ENCODE results near the gene SMTNL2.
"Not testable (repeated sequence)": the region's sequence is repeated elsewhere in the genome, so short reads cannot be mapped to it uniquely, and the experiment has no call there.

SMTNL2 gene

GRCh38 chr17:4604736-4605135, 20.4 kb downstream of the SMTNL2 start:
- DNase-seq = not testable (repeated sequence)

DNA sequence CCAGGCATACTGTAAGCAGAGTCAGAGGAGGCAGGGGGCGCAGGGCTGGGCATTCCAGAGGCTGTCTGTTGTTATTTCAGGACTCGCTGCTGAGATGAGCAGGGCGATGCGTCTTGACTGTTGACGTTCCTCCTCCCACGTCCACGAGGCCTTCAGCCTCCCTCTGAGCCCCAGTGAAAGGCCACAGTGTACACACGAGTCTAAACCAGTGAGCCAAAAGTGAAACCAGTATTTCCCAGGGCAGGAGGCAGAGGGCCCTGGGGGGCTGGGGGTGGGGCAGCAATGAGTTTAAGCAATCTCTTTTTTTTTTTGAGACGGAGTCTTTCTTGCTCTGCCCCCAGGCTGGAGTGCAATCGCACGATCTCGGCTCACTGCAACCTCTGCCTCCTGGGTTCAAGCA, 21.5 kb downstream of the SMTNL2 start:
- no peak for DNase-seq

GRCh38 chr17:4607261-4607741, 23.0 kb downstream of the SMTNL2 start:
- DNase-seq = no peak

DNA sequence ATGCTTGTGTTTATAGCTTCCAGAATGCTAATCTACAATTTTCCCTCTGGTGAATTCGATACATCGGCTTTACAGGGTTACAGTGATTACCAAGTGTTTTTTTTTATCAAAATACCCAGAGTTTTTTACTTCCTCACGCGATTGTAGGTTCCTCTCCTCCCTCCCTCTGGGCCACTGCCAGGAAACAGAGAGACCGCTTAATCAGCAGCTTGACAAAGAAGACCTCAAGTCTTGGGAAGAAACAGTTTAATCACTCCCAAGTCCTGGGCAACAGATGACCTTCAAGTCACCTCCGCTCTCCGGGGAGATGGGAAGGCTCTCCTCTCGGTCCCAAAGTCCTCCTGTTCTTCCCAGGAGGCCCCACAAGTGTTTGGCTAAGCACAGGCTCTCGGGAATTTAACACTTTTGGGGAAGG, 23.5 kb downstream of the SMTNL2 start:
- peak; percentile 1 for DNase-seq

DNA sequence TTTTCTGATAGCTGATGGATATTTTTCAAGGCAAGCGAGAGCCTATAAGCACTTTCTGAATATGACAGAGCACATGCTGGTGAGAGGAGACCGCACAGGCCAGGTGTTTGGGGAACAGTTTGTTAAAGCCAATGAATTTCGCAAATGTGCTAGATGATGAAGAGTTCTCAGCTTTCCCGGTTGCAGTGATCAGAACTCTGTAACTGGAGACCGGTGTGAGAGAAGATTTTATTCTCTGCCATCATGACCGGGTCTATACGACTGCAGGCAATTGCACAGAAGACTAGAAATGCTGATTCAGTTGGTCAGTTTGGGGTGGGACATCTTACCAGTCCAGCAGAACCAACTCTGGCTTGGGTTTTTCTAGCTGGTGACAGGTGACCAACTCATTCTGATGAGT, 25.4 kb downstream of the SMTNL2 start:
- DNase-seq = no peak

- DNase-seq = no peak
Observed at GRCh38 chr17:4610162-4610561, 25.8 kb downstream of the SMTNL2 start.

DNA sequence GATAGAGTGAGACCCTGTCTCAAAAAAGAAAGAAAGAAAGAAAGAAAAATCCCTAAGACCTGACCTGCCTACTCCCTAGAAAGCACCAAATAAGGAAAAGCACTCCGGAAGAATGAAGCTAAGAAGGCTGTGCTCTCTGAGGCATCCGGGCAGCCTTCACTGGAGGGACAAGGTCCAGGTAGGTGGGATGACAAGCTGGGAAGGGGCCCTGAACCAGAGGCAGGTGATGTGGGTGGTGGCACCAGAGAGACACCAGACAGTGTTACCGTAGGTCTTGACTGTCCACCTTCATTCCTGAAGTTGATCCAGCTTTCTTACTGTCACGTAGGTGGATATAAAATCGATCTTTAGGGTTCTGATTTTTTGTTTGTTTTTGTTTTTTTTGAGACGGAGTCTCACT, 26.3 kb downstream of the SMTNL2 start:
- DNase-seq = no peak

DNA sequence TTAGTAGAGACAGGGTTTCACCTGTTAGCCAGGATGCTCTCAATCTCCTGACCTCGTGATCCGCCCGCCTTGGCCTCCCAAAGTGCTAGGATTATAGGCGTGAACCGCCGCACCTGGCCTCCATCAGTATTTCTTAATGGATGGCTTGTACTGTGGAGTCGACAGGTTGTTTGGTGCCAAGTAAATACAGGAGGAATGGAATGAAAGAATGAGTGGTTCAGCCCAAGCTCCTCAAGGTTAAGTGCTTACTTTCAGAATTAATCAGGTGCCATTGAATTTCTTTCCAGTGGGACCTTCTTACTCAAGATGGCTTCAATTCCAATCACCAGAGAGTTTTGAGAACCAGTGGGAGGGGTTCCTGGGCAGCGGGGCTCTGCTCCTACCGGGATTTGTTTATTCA, 32.1 kb downstream of the SMTNL2 start:
- DNase-seq = no peak

GRCh38 chr17:4617090-4617489, 32.8 kb downstream of the SMTNL2 start:
- DNase-seq = no peak

DNA sequence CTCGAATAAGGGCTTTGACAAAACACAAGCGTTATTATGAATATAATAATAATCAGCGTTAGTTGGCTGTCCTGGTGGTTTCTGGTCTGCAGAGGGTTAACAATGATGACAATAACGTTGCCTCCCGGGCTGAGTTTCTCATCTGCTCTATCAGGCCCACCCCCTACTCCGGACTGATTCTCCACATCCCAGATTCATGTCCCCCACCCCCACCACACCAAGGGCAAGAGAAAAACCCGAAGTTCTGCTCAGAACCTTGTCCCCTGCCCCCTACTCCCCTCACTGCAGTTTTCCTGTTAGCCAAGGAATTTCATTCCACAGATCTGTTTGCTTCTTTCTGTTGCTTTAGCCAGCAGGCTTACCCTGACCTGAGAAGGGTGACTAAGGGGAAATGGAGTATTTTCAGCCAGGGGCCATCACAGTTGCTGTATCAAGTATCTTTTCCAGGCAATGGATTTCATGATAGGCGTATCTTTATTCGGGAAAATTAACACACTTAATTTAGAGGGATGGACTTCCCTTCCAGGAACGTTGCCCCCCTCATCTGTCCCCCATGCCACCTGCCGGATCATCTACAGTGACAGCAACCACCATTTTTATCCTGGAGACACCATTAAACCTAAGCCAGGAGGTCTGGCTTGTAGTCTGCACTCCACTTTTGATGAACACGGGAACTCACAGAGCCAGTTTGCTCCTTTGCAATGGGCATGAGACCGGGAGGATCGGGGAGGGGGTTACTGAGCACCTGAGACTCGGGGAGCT, 33.4 kb downstream of the SMTNL2 start:
- no peak for DNase-seq

- no peak for DNase-seq
Observed at GRCh38 chr17:4620531-4621101, 36.3 kb downstream of the SMTNL2 start.

- DNase-seq = no peak
Observed at GRCh38 chr17:4622375-4622774, 38.0 kb downstream of the SMTNL2 start.

- DNase-seq = no peak
Observed at GRCh38 chr17:4623249-4623648, 38.9 kb downstream of the SMTNL2 start.

GRCh38 chr17:4624451-4624911, 40.2 kb downstream of the SMTNL2 start:
- DNase-seq = not testable (repeated sequence)

DNA sequence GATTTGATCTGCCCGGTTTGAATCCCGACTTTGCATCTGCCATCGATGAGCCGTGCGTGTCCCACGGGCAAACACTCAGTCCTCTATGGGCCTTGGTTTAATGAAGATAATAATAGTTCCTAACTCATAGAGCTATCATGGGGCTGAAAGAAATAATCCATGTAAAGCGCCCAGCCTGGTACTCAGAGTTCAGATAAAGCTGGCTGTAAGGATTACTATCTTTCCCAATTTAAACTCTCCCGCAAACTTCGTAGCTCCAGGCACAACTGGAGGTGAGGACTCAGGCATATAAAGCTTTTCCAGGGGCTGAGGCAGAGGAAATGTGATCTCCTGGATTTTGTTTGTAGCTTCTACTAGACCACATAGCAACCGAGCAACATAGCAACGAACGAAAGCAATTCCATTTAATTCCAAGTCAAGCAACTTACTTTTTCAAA, 40.9 kb downstream of the SMTNL2 start:
- no peak for DNase-seq

DNA sequence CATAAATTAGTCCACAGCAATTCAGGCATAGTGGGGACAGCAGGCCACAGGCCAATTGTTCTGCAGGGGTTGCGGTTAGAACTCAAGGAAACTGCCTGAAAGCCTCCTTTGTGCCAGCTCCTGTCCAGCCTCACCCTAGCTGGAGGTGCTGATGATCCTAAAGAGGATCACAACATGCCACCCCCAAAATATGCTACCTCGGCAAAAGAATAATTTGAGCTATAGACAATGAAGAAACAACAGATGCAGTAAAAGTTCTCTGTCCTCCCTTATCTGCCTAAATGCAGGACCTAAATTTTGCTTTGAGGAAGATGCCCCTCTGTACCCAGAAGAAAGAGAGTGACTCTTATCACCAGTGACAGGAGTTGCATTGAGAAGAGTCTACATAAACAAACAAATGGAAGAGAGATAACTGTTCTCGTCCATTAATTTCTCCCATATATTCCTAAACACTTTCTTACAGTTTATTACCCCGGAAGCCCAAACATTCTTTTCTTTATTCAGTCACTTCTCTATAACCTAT, 42.5 kb downstream of the SMTNL2 start:
- no peak for DNase-seq

DNA sequence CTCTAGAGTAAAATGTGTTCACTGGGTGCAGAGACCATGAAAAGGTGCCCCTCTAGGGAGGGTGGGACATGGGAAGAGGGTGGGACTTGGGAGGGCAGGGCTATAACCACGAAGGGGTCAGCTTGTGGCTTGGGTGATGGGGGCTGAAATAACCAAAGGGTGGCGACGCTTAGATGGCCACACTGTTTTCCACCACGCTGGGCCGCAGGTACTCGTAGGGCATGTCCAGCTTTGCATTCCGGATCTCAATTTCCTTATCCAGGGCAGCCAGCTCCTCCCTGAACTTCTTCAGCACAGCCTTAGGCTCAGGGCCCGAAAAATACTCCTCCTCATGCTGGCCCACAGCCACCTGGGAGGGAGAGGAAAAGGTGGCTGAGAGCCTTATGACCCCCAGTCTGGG, 47.1 kb downstream of the SMTNL2 start:
- no peak for DNase-seq

- no peak for DNase-seq
Observed at GRCh38 chr17:4631836-4632580, 47.7 kb downstream of the SMTNL2 start.

GRCh38 chr17:4632581-4632920, 48.2 kb downstream of the SMTNL2 start:
- no peak for DNase-seq

DNA sequence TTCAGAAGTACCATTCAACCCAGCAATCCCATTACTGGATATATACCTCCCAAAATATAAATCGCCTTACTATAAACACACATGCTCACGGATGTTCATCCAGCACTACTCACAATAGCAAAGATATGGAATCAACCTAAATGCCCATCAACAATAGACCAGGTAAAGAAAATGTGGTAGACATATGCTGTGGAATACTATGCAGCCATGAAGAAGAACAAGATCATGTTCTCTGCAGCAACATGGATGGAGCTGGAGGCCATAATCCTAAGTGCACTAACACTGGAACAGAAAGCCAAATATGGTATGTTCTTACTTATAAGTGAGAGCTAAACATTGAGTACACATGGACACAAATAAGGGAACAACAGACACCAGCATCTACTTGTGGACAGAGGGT, 49.3 kb downstream of the SMTNL2 start:
- no peak for DNase-seq

DNA sequence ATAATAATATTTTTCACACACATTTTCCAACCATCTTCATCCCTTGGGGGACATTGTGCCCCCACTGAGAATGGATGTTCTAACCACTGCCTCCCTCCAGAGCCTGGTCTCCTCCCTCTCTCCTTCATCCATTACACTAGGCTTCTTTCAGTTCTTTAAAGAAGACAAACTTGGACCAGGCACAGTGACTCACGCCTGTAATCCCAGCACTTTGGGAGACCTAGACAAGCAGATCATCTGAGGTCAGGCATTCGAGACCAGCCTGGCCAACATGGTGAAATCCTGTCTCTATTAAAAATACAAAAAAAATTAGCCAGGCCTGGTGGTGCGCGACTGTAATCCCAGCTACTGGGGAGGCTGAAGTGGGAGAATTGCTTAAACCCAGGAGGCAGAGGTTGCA, 50.6 kb downstream of the SMTNL2 start:
- no peak for DNase-seq

GRCh38 chr17:4635823-4636375, 51.6 kb downstream of the SMTNL2 start:
- peak; percentile 11 for DNase-seq

DNA sequence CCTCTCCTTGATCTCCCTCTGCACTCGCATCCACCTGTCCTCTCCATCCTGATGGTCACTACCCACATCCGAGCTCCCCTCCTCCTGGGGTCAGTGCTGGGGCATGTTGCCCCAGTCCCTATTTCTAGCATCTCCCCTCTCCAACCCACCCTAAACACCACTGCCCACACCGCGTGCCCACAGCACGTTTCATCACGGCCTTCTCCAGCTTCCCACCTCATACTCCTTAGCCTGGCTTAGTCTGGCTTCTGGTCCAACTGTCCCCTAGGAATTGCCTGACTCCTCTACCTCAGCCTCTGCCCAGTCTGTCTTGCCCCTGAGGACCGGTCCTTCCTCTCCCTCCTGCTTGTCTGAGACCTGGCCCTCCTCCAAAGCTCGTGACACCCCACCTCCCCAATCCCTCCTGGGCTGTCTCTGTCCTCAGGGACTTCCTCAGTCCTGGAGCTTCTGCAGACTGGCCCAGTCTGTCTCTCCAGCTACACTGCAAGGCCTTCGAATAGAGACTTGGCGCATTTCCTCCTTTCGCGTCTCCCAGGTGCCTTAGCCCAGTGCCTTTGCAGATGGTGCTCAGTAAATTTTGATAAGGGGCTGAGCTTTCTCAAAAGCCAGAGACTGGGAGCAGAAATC, 52.3 kb downstream of the SMTNL2 start:
- DNase-seq = no peak

Measured in CD4-positive, alpha-beta T cell treated with Interleukin-4 for 4 hours (primary cell).